Transverse colon (tissue), 4 donors: Measurements from ENCODE around the gene FCSK.

Source experiments
- CTCF ChIP-seq, 5 experiments: fragments of 200-600 bp in 3 of 5; fragments of 450-650 bp in 2 of 5; sonication (generic) in 3 of 5; IDR thresholded peaks; 1 replicate in 2 of 5; 2 replicates in 3 of 5; pipeline ENCODE4 v1.5.1; 2016 to 2017; ENCODE audit warnings: antibody characterized with exemption in 5 of 5, inconsistent platforms in 3 of 5, mild to moderate bottlenecking in 2 of 5, moderate library complexity in 1 of 5
- EP300 ChIP-seq: sonication (generic); formaldehyde crosslinking; IDR thresholded peaks from one replicate; pipeline ENCODE4 v1.6.1; 2017; ENCODE audit warnings: antibody characterized with exemption, low read depth
- POLR2A ChIP-seq: fragments of 450-650 bp; IDR thresholded peaks from one replicate; pipeline ENCODE4 v1.6.1; 2016; ENCODE audit warnings: antibody characterized with exemption, mild to moderate bottlenecking, moderate library complexity
- POLR2AphosphoS5 ChIP-seq, 3 donors: sonication (generic); formaldehyde crosslinking; IDR thresholded peaks; one replicate each; pipeline ENCODE4 v1.6.1; 2016; ENCODE audit warnings: antibody characterized with exemption in 3 of 3

GRCh38 chr16:70466805-70467076 is 12.3 kb downstream of the FCSK start:
- no peak for TF ChIP-seq CTCF (IDR thresholded peaks at IDR 0.05)
- TF ChIP-seq POLR2A = no peak
- no peak for TF ChIP-seq EP300
- TF ChIP-seq POLR2AphosphoS5 (IDR thresholded peaks at IDR 0.05) = no peak
